ENCODE results near the gene HBZ.
"Not testable (repeated sequence)": the region's sequence is repeated elsewhere in the genome, so short reads cannot be mapped to it uniquely, and the experiment has no call there.

The HBZ gene

DNA sequence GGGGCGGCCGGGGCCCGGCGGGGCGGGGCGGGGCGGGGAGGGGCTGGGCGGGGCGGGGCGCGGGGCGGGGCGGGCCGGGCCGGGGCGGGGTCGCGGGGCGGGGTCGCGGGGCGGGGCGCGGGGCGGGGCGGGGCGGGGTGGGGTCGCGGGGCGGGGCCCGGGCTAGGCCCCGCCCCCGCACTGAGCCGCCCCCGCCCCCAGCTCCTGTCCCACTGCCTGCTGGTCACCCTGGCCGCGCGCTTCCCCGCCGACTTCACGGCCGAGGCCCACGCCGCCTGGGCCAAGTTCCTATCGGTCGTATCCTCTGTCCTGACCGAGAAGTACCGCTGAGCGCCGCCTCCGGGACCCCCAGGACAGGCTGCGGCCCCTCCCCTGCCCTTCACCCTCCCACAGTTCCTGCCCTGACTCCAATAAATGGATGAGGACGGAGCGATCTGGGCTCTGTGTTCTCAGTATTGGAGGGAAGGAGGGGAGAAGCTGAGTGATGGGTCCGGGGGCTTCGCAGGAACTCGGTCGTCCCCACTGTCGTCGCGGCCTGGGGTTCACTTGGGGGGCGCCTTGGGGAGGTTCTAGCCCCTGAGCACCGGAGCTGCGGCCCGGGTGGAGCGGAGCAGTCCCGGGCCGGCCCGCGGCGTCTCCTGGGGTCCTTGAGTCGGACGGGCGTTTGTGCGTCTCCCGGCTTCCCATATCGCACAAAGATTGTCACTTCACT is 12.5 kb downstream of the HBZ start:
- DNase-seq (ENCODE audit: low read depth) = no peak

- DNase-seq (ENCODE audit: low read depth) = no peak
These were observed 13.3 kb downstream of the HBZ start, which contains the start of gene HBM for GRCh38 chr16:165539-166374. Gene HBM (plus strand): TSS chr16:165978. CDS start chr16:165998, 20 bp downstream.

GRCh38 chr16:166375-167121 is 14.1 kb downstream of the HBZ start:
- DNase-seq (ENCODE audit: low read depth) = no peak

- no peak for DNase-seq (ENCODE audit: low read depth)
These were observed 14.8 kb downstream of the HBZ start for GRCh38 chr16:167122-167690.

- DNase-seq (ENCODE audit: low read depth) = no peak
These were observed 16.0 kb downstream of the HBZ start for GRCh38 chr16:168424-168823.

DNA sequence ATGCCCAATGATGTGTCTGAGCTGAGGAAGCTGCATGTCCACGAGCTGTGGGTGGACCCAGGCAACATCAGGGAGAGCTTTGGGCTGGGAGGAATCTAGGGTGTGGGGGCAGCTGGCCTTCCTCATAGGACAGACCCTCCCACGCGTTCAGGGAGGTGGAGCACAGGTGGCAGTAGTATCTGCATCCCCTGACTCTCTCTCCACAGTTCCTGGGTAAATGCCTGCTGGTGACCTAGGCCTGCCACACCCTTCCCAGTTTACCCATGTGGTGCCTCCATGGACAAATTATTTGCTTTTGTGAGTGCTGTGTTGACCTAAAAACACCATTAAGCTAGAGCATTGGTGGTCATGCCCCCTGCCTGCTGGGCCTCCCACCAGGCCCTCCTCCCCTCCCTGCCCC is 16.6 kb downstream of the HBZ start:
- no peak for DNase-seq (ENCODE audit: low read depth)

GRCh38 chr16:170088-170507 is 17.7 kb downstream of the HBZ start:
- not testable (repeated sequence) for DNase-seq (ENCODE audit: low read depth)

GRCh38 chr16:170788-171187 is 18.3 kb downstream of the HBZ start:
- DNase-seq (ENCODE audit: low read depth) = no peak

DNA sequence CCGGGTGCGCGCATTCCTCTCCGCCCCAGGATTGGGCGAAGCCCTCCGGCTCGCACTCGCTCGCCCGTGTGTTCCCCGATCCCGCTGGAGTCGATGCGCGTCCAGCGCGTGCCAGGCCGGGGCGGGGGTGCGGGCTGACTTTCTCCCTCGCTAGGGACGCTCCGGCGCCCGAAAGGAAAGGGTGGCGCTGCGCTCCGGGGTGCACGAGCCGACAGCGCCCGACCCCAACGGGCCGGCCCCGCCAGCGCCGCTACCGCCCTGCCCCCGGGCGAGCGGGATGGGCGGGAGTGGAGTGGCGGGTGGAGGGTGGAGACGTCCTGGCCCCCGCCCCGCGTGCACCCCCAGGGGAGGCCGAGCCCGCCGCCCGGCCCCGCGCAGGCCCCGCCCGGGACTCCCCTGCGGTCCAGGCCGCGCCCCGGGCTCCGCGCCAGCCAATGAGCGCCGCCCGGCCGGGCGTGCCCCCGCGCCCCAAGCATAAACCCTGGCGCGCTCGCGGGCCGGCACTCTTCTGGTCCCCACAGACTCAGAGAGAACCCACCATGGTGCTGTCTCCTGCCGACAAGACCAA is 20.0 kb downstream of the HBZ start, which contains the start of gene HBA2:
TSS of gene HBA2 (plus strand) at position 503 of the 568 bp plus-strand sequence. CDS start at position 540, 37 bp downstream.
- not testable (repeated sequence) for DNase-seq (ENCODE audit: low read depth)

DNA sequence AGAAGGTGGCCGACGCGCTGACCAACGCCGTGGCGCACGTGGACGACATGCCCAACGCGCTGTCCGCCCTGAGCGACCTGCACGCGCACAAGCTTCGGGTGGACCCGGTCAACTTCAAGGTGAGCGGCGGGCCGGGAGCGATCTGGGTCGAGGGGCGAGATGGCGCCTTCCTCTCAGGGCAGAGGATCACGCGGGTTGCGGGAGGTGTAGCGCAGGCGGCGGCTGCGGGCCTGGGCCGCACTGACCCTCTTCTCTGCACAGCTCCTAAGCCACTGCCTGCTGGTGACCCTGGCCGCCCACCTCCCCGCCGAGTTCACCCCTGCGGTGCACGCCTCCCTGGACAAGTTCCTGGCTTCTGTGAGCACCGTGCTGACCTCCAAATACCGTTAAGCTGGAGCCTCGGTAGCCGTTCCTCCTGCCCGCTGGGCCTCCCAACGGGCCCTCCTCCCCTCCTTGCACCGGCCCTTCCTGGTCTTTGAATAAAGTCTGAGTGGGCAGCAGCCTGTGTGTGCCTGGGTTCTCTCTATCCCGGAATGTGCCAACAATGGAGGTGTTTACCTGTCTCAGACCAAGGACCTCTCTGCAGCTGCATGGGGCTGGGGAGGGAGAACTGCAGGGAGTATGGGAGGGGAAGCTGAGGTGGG is 20.9 kb downstream of the HBZ start:
- DNase-seq (ENCODE audit: low read depth) = not testable (repeated sequence)

DNA sequence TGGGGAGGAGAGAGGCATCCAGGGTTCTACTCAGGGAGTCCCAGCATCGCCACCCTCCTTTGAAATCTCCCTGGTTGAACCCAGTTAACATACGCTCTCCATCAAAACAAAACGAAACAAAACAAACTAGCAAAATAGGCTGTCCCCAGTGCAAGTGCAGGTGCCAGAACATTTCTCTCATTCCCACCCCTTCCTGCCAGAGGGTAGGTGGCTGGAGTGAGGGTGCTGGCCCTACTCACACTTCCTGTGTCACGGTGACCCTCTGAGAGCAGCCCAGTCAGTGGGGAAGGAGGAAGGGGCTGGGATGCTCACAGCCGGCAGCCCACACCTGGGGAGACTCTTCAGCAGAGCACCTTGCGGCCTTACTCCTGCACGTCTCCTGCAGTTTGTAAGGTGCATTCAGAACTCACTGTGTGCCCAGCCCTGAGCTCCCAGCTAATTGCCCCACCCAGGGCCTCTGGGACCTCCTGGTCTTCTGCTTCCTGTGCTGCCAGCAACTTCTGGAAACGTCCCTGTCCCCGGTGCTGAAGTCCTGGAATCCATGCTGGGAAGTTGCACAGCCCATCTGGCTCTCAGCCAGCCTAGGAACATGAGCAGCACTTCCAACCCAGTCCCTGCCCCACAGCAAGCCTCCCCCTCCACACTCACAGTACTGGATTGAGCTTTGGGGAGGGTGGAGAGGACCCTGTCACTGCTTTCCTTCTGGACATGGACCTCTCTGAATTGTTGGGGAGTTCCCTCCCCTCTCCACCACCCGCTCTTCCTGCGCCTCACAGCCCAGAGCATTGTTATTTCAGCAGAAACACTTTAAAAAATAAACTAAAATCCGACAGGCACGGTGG is 21.7 kb downstream of the HBZ start:
- DNase-seq (ENCODE audit: low read depth) = not testable (repeated sequence)

DNA sequence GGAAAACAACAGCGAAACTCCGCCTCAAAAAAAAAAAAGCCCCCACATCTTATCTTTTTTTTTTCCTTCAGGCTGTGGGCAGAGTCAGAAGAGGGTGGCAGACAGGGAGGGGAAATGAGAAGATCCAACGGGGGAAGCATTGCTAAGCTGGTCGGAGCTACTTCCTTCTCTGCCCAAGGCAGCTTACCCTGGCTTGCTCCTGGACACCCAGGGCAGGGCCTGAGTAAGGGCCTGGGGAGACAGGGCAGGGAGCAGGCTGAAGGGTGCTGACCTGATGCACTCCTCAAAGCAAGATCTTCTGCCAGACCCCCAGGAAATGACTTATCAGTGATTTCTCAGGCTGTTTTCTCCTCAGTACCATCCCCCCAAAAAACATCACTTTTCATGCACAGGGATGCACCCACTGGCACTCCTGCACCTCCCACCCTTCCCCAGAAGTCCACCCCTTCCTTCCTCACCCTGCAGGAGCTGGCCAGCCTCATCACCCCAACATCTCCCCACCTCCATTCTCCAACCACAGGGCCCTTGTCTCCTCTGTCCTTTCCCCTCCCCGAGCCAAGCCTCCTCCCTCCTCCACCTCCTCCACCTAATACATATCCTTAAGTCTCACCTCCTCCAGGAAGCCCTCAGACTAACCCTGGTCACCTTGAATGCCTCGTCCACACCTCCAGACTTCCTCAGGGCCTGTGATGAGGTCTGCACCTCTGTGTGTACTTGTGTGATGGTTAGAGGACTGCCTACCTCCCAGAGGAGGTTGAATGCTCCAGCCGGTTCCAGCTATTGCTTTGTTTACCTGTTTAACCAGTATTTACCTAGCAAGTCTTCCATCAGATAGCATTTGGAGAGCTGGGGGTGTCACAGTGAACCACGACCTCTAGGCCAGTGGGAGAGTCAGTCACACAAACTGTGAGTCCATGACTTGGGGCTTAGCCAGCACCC is 22.8 kb downstream of the HBZ start:
- no peak for DNase-seq (ENCODE audit: low read depth)

DNA sequence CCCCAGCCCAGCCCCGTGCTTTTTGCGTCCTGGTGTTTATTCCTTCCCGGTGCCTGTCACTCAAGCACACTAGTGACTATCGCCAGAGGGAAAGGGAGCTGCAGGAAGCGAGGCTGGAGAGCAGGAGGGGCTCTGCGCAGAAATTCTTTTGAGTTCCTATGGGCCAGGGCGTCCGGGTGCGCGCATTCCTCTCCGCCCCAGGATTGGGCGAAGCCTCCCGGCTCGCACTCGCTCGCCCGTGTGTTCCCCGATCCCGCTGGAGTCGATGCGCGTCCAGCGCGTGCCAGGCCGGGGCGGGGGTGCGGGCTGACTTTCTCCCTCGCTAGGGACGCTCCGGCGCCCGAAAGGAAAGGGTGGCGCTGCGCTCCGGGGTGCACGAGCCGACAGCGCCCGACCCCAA is 23.6 kb downstream of the HBZ start:
- not testable (repeated sequence) for DNase-seq (ENCODE audit: low read depth)

DNA sequence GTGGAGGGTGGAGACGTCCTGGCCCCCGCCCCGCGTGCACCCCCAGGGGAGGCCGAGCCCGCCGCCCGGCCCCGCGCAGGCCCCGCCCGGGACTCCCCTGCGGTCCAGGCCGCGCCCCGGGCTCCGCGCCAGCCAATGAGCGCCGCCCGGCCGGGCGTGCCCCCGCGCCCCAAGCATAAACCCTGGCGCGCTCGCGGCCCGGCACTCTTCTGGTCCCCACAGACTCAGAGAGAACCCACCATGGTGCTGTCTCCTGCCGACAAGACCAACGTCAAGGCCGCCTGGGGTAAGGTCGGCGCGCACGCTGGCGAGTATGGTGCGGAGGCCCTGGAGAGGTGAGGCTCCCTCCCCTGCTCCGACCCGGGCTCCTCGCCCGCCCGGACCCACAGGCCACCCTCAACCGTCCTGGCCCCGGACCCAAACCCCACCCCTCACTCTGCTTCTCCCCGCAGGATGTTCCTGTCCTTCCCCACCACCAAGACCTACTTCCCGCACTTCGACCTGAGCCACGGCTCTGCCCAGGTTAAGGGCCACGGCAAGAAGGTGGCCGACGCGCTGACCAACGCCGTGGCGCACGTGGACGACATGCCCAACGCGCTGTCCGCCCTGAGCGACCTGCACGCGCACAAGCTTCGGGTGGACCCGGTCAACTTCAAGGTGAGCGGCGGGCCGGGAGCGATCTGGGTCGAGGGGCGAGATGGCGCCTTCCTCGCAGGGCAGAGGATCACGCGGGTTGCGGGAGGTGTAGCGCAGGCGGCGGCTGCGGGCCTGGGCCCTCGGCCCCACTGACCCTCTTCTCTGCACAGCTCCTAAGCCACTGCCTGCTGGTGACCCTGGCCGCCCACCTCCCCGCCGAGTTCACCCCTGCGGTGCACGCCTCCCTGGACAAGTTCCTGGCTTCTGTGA is 24.3 kb downstream of the HBZ start, which contains the start of gene HBA1:
TSS of gene HBA1 (plus strand) at position 204 of the 906 bp plus-strand sequence. CDS start at position 241, 37 bp downstream.
- not testable (repeated sequence) for DNase-seq (ENCODE audit: low read depth)

DNA sequence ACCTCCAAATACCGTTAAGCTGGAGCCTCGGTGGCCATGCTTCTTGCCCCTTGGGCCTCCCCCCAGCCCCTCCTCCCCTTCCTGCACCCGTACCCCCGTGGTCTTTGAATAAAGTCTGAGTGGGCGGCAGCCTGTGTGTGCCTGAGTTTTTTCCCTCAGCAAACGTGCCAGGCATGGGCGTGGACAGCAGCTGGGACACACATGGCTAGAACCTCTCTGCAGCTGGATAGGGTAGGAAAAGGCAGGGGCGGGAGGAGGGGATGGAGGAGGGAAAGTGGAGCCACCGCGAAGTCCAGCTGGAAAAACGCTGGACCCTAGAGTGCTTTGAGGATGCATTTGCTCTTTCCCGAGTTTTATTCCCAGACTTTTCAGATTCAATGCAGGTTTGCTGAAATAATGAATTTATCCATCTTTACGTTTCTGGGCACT is 25.0 kb downstream of the HBZ start:
- DNase-seq (ENCODE audit: low read depth) = no peak

DNA sequence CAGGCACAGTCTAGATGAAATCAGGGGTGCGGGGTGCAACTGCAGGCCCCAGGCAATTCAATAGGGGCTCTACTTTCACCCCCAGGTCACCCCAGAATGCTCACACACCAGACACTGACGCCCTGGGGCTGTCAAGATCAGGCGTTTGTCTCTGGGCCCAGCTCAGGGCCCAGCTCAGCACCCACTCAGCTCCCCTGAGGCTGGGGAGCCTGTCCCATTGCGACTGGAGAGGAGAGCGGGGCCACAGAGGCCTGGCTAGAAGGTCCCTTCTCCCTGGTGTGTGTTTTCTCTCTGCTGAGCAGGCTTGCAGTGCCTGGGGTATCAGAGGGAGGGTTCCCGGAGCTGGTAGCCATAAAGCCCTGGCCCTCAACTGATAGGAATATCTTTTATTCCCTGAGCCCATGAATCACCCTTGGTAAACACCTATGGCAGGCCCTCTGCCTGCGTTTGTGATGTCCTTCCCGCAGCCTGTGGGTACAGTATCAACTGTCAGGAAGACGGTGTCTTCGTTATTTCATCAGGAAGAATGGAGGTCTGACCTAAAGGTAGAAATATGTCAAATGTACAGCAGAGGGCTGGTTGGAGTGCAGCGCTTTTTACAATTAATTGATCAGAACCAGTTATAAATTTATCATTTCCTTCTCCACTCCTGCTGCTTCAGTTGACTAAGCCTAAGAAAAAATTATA is 25.7 kb downstream of the HBZ start:
- DNase-seq (ENCODE audit: low read depth) = no peak

- no peak for DNase-seq (ENCODE audit: low read depth)
These were observed 26.2 kb downstream of the HBZ start for GRCh38 chr16:178668-179015.
